ENCODE results near the gene NLRX1.
"Not testable (repeated sequence)": the region's sequence is repeated elsewhere in the genome, so short reads cannot be mapped to it uniquely, and the experiment has no call there.

The NLRX1 gene

DNA sequence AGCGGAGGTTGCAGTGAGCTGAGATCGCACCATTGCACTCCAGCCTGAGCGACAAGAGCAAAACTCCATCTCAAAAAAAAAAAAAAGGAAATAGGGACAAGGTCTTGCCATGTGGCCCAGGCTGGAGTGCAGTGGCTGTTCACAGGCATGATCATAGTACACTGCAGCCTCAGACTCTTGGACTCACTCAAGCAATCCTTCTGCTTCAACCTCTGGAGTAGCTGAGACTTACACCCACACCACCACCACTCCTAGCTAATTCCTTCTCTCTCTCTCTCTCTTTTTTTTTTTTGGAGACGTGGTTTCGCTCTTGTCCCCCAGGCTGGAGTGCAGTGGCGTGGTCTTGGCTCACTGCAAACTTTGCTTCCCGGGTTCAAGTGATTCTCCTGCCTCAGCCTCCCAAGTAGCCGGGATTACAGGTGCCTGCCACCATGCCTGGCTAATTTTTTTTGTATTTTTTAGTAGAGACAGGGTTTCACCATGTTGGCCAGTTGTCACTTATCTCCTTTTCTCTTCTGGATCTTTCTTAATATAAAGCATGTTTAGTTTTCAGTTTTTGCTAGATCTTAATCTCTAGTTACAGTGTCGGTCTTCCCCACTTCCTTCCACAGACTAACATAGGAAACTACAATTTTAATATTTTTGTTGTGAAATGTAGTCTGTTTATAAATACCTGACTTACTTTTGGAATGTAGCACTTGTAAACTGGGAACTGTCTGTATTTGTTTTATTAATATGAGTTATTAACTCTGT lies 60.2 kb downstream of the NLRX1 start:
- not testable (repeated sequence) for H2BK120ac ChIP-seq (ENCODE audit: low read depth, low read length); H3K9me3 ChIP-seq (ENCODE audit: control insufficient read depth, low read length); H3K9ac ChIP-seq (ENCODE audit: low read length); H3K4me2 ChIP-seq (ENCODE audit: low read length, poor library complexity, severe bottlenecking); H2BK15ac ChIP-seq (ENCODE audit: low read depth, poor library complexity, severe bottlenecking); H3K4me3 ChIP-seq (ENCODE audit: insufficient read depth in 1 of 2, low read depth in 1 of 2, low read length in 2 of 2); H2BK12ac ChIP-seq (ENCODE audit: low read length in 2 of 2); H2AK5ac ChIP-seq (ENCODE audit: low read length, severe bottlenecking); DNase-seq; H3K27me3 ChIP-seq (ENCODE audit: control insufficient read depth in 1 of 2, insufficient read depth in 1 of 2, low read length in 2 of 2); H3K4me1 ChIP-seq (ENCODE audit: control insufficient read depth, insufficient read depth, low read depth, low read length); H4K8ac ChIP-seq (ENCODE audit: low read length); H3K18ac ChIP-seq (ENCODE audit: low read depth in 1 of 2, low read length in 2 of 2); H3K23ac ChIP-seq (ENCODE audit: low read length in 2 of 2); H3K14ac ChIP-seq (ENCODE audit: low read length in 2 of 2); H3K27ac ChIP-seq (ENCODE audit: low read length, poor library complexity, severe bottlenecking); H2BK5ac ChIP-seq (ENCODE audit: low read depth, low read length, poor library complexity, severe bottlenecking); H2AFZ ChIP-seq (ENCODE audit: low read depth, low read length); H3K4ac ChIP-seq (ENCODE audit: low read depth in 1 of 2, low read length in 2 of 2); H4K91ac ChIP-seq (ENCODE audit: low read length)
- Histone ChIP-seq H3K79me1 (replicated peaks; ENCODE audit: low read length, poor library complexity, severe bottlenecking) (peaks cover 15% of the 10 kb centered on the region), H3K36me3 (ENCODE audit: control insufficient read depth in 1 of 2, insufficient read depth in 2 of 2, low read depth in 1 of 2, low read length in 2 of 2) (peaks cover 0 to 18% of the 10 kb centered on the region in 2 experiments)
- WGBS: 100% methylated on average over 7 of the region's 9 CpGs

DNA sequence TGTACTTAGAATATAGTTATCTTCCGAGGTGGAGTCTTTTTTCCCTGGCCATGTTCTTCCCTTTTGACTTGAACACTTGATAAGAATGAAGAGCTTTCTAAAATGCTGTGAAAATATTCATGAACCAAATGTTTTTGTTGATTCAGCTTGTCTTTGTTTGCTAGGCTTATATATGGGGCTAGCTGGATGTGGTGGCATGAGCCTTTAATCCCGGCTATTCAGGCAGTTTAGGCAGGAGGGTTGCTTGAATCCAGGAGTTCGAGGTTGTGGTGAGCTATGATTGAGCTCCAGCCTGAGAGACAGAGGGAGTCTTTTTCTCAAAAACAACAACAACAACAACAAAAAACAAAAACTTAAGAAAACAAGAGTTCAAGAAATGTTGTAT lies 60.8 kb downstream of the NLRX1 start:
- H4K91ac ChIP-seq (ENCODE audit: low read length): no peak overlapping the region
- H3K9me3 ChIP-seq (ENCODE audit: control insufficient read depth, low read length): no peaks in the 10 kb centered on the region
- no peak overlapping the region for H3K18ac ChIP-seq (ENCODE audit: low read depth in 1 of 2, low read length in 2 of 2)
- no peak overlapping the region for H2BK120ac ChIP-seq (ENCODE audit: low read depth, low read length)
- H3K27me3 ChIP-seq (ENCODE audit: control insufficient read depth in 1 of 2, insufficient read depth in 1 of 2, low read length in 2 of 2): no peaks in the 10 kb centered on the region
- no peak overlapping the region for H2BK12ac ChIP-seq (ENCODE audit: low read length in 2 of 2)
- no peak overlapping the region for H4K8ac ChIP-seq (ENCODE audit: low read length)
- no peak for DNase-seq
- WGBS: 93% methylated on average over 2 of the region's 3 CpGs
- H3K79me1 ChIP-seq (replicated peaks; ENCODE audit: low read length, poor library complexity, severe bottlenecking): peaks cover 17% of the 10 kb centered on the region
- no peak overlapping the region for H3K4me2 ChIP-seq (ENCODE audit: low read length, poor library complexity, severe bottlenecking)
- H3K14ac ChIP-seq (ENCODE audit: low read length in 2 of 2): no peak overlapping the region
- no peak overlapping the region for H3K4me3 ChIP-seq (ENCODE audit: insufficient read depth in 1 of 2, low read depth in 1 of 2, low read length in 2 of 2)
- no peak overlapping the region for H3K23ac ChIP-seq (ENCODE audit: low read length in 2 of 2)
- H3K9ac ChIP-seq (ENCODE audit: low read length): no peak overlapping the region
- peaks cover 0 to 24% of the 10 kb centered on the region in 2 experiments for H3K36me3 ChIP-seq (ENCODE audit: control insufficient read depth in 1 of 2, insufficient read depth in 2 of 2, low read depth in 1 of 2, low read length in 2 of 2)
- H2BK15ac ChIP-seq (ENCODE audit: low read depth, poor library complexity, severe bottlenecking): no peak overlapping the region
- H2AK5ac ChIP-seq (ENCODE audit: low read length, severe bottlenecking): no peak overlapping the region
- no peak overlapping the region for H2BK5ac ChIP-seq (ENCODE audit: low read depth, low read length, poor library complexity, severe bottlenecking)
- H3K4me1 ChIP-seq (ENCODE audit: control insufficient read depth, insufficient read depth, low read depth, low read length): peaks cover 1% of the 10 kb centered on the region
- H3K27ac ChIP-seq (ENCODE audit: low read length, poor library complexity, severe bottlenecking): no peak overlapping the region
- no peak overlapping the region for H3K4ac ChIP-seq (ENCODE audit: low read depth in 1 of 2, low read length in 2 of 2)
- no peak overlapping the region for H2AFZ ChIP-seq (ENCODE audit: low read depth, low read length)

DNA sequence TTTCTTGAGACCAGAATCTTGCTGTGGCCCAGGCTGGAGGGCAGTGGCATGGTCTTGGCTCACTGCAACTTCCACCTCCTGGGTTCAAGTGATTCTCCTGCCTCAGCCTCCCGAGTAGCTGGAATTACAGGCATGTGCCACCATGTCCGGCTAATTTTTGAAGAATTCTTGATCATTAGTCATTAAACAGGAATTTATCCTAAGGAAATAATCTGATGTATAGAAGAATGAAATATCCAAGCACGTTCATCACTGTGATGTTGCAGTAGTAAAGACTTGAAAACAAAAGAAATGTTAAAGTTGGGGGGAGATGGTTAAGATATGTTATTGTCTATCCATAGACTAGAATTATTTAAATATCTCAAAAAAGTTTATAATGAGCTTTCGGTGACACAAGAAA lies 61.2 kb downstream of the NLRX1 start:
- Histone ChIP-seq H3K9ac (ENCODE audit: low read length) (no peak overlapping the region), H4K8ac (ENCODE audit: low read length) (no peak overlapping the region)

More for the DNA sequence above, 61.2 kb downstream of the NLRX1 start:
- H3K4me1 ChIP-seq (ENCODE audit: control insufficient read depth, insufficient read depth, low read depth, low read length): peaks cover 1% of the 10 kb centered on the region
- H3K18ac ChIP-seq (ENCODE audit: low read depth in 1 of 2, low read length in 2 of 2): no peak overlapping the region
- H3K4ac ChIP-seq (ENCODE audit: low read depth in 1 of 2, low read length in 2 of 2): no peak overlapping the region
- no peak overlapping the region for H2BK15ac ChIP-seq (ENCODE audit: low read depth, poor library complexity, severe bottlenecking)
- no peak overlapping the region for H3K4me3 ChIP-seq (ENCODE audit: insufficient read depth in 1 of 2, low read depth in 1 of 2, low read length in 2 of 2)
- H3K36me3 ChIP-seq (ENCODE audit: control insufficient read depth in 1 of 2, insufficient read depth in 2 of 2, low read depth in 1 of 2, low read length in 2 of 2): peaks cover 0 to 28% of the 10 kb centered on the region in 2 experiments
- H3K9me3 ChIP-seq (ENCODE audit: control insufficient read depth, low read length): no peaks in the 10 kb centered on the region
- 100% methylated on average over 1 of the region's 4 CpGs for whole genome bisulfite sequencing
- no peak overlapping the region for H2AFZ ChIP-seq (ENCODE audit: low read depth, low read length)
- no peak overlapping the region for H3K23ac ChIP-seq (ENCODE audit: low read length in 2 of 2)
- no peak overlapping the region for H3K4me2 ChIP-seq (ENCODE audit: low read length, poor library complexity, severe bottlenecking)
- DNase-seq: no peak
- H2BK5ac ChIP-seq (ENCODE audit: low read depth, low read length, poor library complexity, severe bottlenecking): no peak overlapping the region
- H3K14ac ChIP-seq (ENCODE audit: low read length in 2 of 2): no peak overlapping the region
- H2BK120ac ChIP-seq (ENCODE audit: low read depth, low read length): no peak overlapping the region
- no peaks in the 10 kb centered on the region for H3K27me3 ChIP-seq (ENCODE audit: control insufficient read depth in 1 of 2, insufficient read depth in 1 of 2, low read length in 2 of 2)
- peaks cover 17% of the 10 kb centered on the region for H3K79me1 ChIP-seq (replicated peaks; ENCODE audit: low read length, poor library complexity, severe bottlenecking)
- H2AK5ac ChIP-seq (ENCODE audit: low read length, severe bottlenecking): no peak overlapping the region
- no peak overlapping the region for H2BK12ac ChIP-seq (ENCODE audit: low read length in 2 of 2)
- no peak overlapping the region for H4K91ac ChIP-seq (ENCODE audit: low read length)
- H3K27ac ChIP-seq (ENCODE audit: low read length, poor library complexity, severe bottlenecking): no peak overlapping the region
